Kidney epithelial cell (primary cell): ENCODE measurements around the gene CPA2. TPM values are rescaled to one million over a fixed set of nuclear protein-coding genes. Genes with fewer than 3 reads are reported as not detected.

ENCODE experiments used
- DNase-seq: peaks from one replicate; pipeline ENCODE4 v3.0.0-alpha.2; 2010; ENCODE audit warnings: low read depth
- H3K27me3 ChIP-seq: 2 replicates; pipeline ENCODE4 v1.6.0; 2011; ENCODE audit warnings: low read length; ENCODE audit not compliant: control insufficient read depth, insufficient read depth
- H3K36me3 ChIP-seq: 2 replicates; pipeline ENCODE4 v1.5.1; 2011; ENCODE audit warnings: low read length; ENCODE audit not compliant: control insufficient read depth, insufficient read depth
- H3K4me3 ChIP-seq: 2 replicates; pipeline ENCODE4 v1.5.1; 2011; ENCODE audit warnings: low read depth, mild to moderate bottlenecking, control low read depth, low read length
- CTCF ChIP-seq: IDR thresholded peaks from 2 replicates; pipeline ENCODE4 v1.5.1; 2011; ENCODE audit warnings: mild to moderate bottlenecking, moderate library complexity, low read length, control low read depth, inconsistent platforms; ENCODE audit not compliant: insufficient read depth, poor library complexity, severe bottlenecking
- total RNA-seq: library from RNA; depleted of rRNA; stranded (reverse); fragments of >200 nt; gene quantifications from 2 replicates; pipeline ENCODE4 v1.2.3, GENCODE V29; 2015

Gene CPA2
- total RNA-seq, 1 donor from 2014 or later = not detected

GRCh38 chr7:130273933-130274255 is 7.2 kb downstream of the CPA2 start:
- DNase-seq = no peak
- Histone ChIP-seq H3K36me3 (no peaks in the 10 kb centered on the region), H3K27me3 (no peaks in the 10 kb centered on the region), H3K4me3 (no peak overlapping the region)
- no peak for TF ChIP-seq CTCF

GRCh38 chr7:130274296-130274695 is 7.6 kb downstream of the CPA2 start:
- DNase-seq = no peak
- Histone ChIP-seq H3K27me3 (no peaks in the 10 kb centered on the region), H3K4me3 (no peak overlapping the region), H3K36me3 (no peaks in the 10 kb centered on the region)
- TF ChIP-seq CTCF = no peak

- no peaks in the 10 kb centered on the region for H3K36me3 ChIP-seq
- H3K27me3 ChIP-seq = no peaks in the 10 kb centered on the region
- H3K4me3 ChIP-seq = no peak overlapping the region
- no peak for DNase-seq
- TF ChIP-seq CTCF = no peak
Measured at GRCh38 chr7:130274983-130275591, 8.4 kb downstream of the CPA2 start.

- H3K4me3 ChIP-seq = no peak overlapping the region
- no peaks in the 10 kb centered on the region for H3K36me3 ChIP-seq
- no peak for DNase-seq
- TF ChIP-seq CTCF = no peak
- no peaks in the 10 kb centered on the region for H3K27me3 ChIP-seq
Measured at GRCh38 chr7:130275826-130276297, 9.2 kb downstream of the CPA2 start.

GRCh38 chr7:130276796-130277762 is 10.4 kb downstream of the CPA2 start:
- TF ChIP-seq CTCF = no peak
- H3K36me3 ChIP-seq = no peaks in the 10 kb centered on the region
- H3K27me3 ChIP-seq = no peaks in the 10 kb centered on the region
- DNase-seq = no peak
- H3K4me3 ChIP-seq = no peak overlapping the region
